ENCODE results near the gene SNX10. TPM values are rescaled to one million over a fixed set of nuclear protein-coding genes. Genes with fewer than 3 reads are reported as not detected.

The SNX10 gene
- total and polyA plus RNA-seq, 12 donors, result 6.5 to 50.3 (median 27.8) TPM

- DNase-seq, result no peak
- 56 to 79% (median 71%) methylated on average over 5 of the region's 5 CpGs for WGBS, 4 donors
- H3K4me3 ChIP-seq, result no peak overlapping the region
- H3K36me3 ChIP-seq (replicated peaks in 1 of 2), result no peaks in the 10 kb centered on the region
- no peak for TF ChIP-seq POLR2A (IDR thresholded peaks at IDR 0.05)
- TF ChIP-seq CTCF (IDR thresholded peaks at IDR 0.05), result no peak
- intact Hi-C loops (cut with DNase I), result no loop called here
- no peaks in the 10 kb centered on the region for H3K27me3 ChIP-seq
- H3K9me3 ChIP-seq (replicated peaks in 1 of 3), result no peaks in the 10 kb centered on the region
- no peaks in the 10 kb centered on the region for H3K4me1 ChIP-seq (replicated peaks in 1 of 2)
- H3K27ac ChIP-seq, result no peak overlapping the region
These were observed 128.9 kb downstream of the SNX10 start for GRCh38 chr7:26420422-26421019.

GRCh38 chr7:26422761-26423160 lies 131.1 kb downstream of the SNX10 start:
- Histone ChIP-seq H3K27me3 (no peaks in the 10 kb centered on the region), H3K9me3 (replicated peaks in 1 of 3) (no peaks in the 10 kb centered on the region), H3K27ac (no peak overlapping the region), H3K36me3 (replicated peaks in 1 of 2) (no peaks in the 10 kb centered on the region), H3K4me1 (replicated peaks in 1 of 2) (no peaks in the 10 kb centered on the region), H3K4me3 (no peak overlapping the region)
- WGBS, 4 donors, result 91 to 96% (median 93%) methylated on average over 5 of the region's 5 CpGs
- TF ChIP-seq POLR2A (IDR thresholded peaks at IDR 0.05) (no peak), CTCF (IDR thresholded peaks at IDR 0.05) (no peak)
- DNase-seq, result no peak
- intact Hi-C loops (cut with DNase I), result no loop called here

- H3K9me3 ChIP-seq (replicated peaks in 1 of 3), result no peaks in the 10 kb centered on the region
- H3K4me3 ChIP-seq, result no peak overlapping the region
- intact Hi-C loops (cut with DNase I), result no loop called here
- no peak for DNase-seq
- no peaks in the 10 kb centered on the region for H3K36me3 ChIP-seq (replicated peaks in 1 of 2)
- H3K27me3 ChIP-seq, result no peaks in the 10 kb centered on the region
- no peaks in the 10 kb centered on the region for H3K4me1 ChIP-seq (replicated peaks in 1 of 2)
- no peak overlapping the region for H3K27ac ChIP-seq
- no peak for TF ChIP-seq POLR2A (IDR thresholded peaks at IDR 0.05)
- TF ChIP-seq CTCF (IDR thresholded peaks at IDR 0.05), result no peak
- 75 to 100% (median 95%) methylated on average over 1 of the region's 1 CpG for WGBS, 4 donors
These were observed 131.8 kb downstream of the SNX10 start for GRCh38 chr7:26423436-26423835.

Other genes starting within 250 kb of the SNX10 start
- 1 to 10 TPM in 5 of 9 donors, under 1 TPM in 4; 0.16 to 4.9 (median 1.0) TPM for gene NFE2L3, start 139.7 kb upstream of the SNX10 start, total RNA-seq
- under 1 TPM; 0.48 to 0.77 (median 0.60) TPM for gene NFE2L3, start 139.7 kb upstream of the SNX10 start, polyA plus RNA-seq
- 100 to 1,000 TPM in 8 of 9 donors, 10 to 100 TPM in 1; 98.1 to 413 (median 244) TPM for gene HNRNPA2B1, start 91.1 kb upstream of the SNX10 start, total RNA-seq
- gene HNRNPA2B1, start 91.1 kb upstream of the SNX10 start, polyA plus RNA-seq, result 1,000 to 10,000 TPM in 2 of 3 donors, 100 to 1,000 TPM in 1; 987 to 1,201 (median 1,150) TPM
- gene CBX3, start 90.1 kb upstream of the SNX10 start, total RNA-seq, result 100 to 1,000 TPM in 5 of 9 donors, 10 to 100 TPM in 4; 35.2 to 181 (median 101) TPM
- 100 to 1,000 TPM in 1 of 3 donors, 10 to 100 TPM in 2; 67.4 to 203 (median 74.1) TPM for gene CBX3, start 90.1 kb upstream of the SNX10 start, polyA plus RNA-seq

Measured in adrenal gland (tissue), 12 donors.